Keratinocyte (primary cell): ENCODE data around the gene MORF4L1. TPM values are rescaled to one million over a fixed set of nuclear protein-coding genes. Genes with fewer than 3 reads are reported as not detected.
"Not testable (repeated sequence)": the region's sequence is repeated elsewhere in the genome, so short reads cannot be mapped to it uniquely, and the experiment has no call there.

Experiments
- DNase-seq: peaks from one replicate; pipeline ENCODE4 v3.0.0-alpha.2; 2011; ENCODE audit warnings: low read depth, missing footprints, low spot score
- FAIRE-seq: peaks from 2 replicates; lab custom pipeline; 2011; peaks lifted over from hg19 to GRCh38; lab: Jason Lieb, UNC
- H2AFZ ChIP-seq: 2 replicates; pipeline ENCODE4 v1.6.0; 2012; ENCODE audit warnings: low read length, control low read depth, inconsistent platforms; ENCODE audit not compliant: control insufficient read depth
- H3K27ac ChIP-seq: 2 replicates; pipeline ENCODE4 v1.5.1; 2011; ENCODE audit warnings: low read length; ENCODE audit not compliant: control insufficient read depth, insufficient read depth
- H3K27me3 ChIP-seq: 3 replicates; pipeline ENCODE4 v1.6.0; 2011; ENCODE audit warnings: low read length; ENCODE audit not compliant: control insufficient read depth, insufficient read depth; ENCODE audit errors: extremely low read depth
- H3K36me3 ChIP-seq, 2 experiments: 2 replicates in 1 of 2; 3 replicates in 1 of 2; pipeline ENCODE4 v1.5.1; 2011; ENCODE audit warnings: low read length in 2 of 2, mild to moderate bottlenecking in 1 of 2; ENCODE audit not compliant: control insufficient read depth in 2 of 2, insufficient read depth in 2 of 2; ENCODE audit errors: extremely low read depth in 1 of 2
- H3K4me1 ChIP-seq: 3 replicates; pipeline ENCODE4 v1.5.1; 2011; ENCODE audit warnings: low read length; ENCODE audit not compliant: control insufficient read depth, insufficient read depth; ENCODE audit errors: extremely low read depth
- H3K4me2 ChIP-seq: 3 replicates; pipeline ENCODE4 v1.6.0; 2011; ENCODE audit warnings: low read depth, low read length; ENCODE audit not compliant: control insufficient read depth, insufficient read depth; ENCODE audit errors: extremely low read depth
- H3K4me3 ChIP-seq, 3 experiments: fragments of 200-600 bp in 1 of 3; sonication (generic) in 1 of 3; 2 replicates in 2 of 3; 3 replicates in 1 of 3; pipeline ENCODE4 v1.5.1; 2011 to 2016; ENCODE audit warnings: low read length in 3 of 3, mild to moderate bottlenecking in 3 of 3, control low read depth in 2 of 3, inconsistent platforms in 1 of 3, low read depth in 1 of 3, mixed read lengths in 1 of 3, mixed run types in 1 of 3, moderate library complexity in 1 of 3; ENCODE audit not compliant: control insufficient read depth in 2 of 3, insufficient read depth in 2 of 3; ENCODE audit errors: extremely low read depth in 1 of 3
- H3K79me2 ChIP-seq: 2 replicates; pipeline ENCODE4 v1.6.0; 2012; ENCODE audit warnings: low read length; ENCODE audit not compliant: control insufficient read depth, insufficient read depth
- H3K9ac ChIP-seq: 3 replicates; pipeline ENCODE4 v1.6.0; 2011; ENCODE audit warnings: low read length; ENCODE audit not compliant: control insufficient read depth, insufficient read depth; ENCODE audit errors: extremely low read depth
- H3K9me1 ChIP-seq: 3 replicates; pipeline ENCODE4 v1.6.0; 2011; ENCODE audit warnings: low read length; ENCODE audit not compliant: control insufficient read depth, insufficient read depth; ENCODE audit errors: extremely low read depth
- H3K9me3 ChIP-seq: 2 replicates; pipeline ENCODE4 v1.5.1; 2012; ENCODE audit warnings: low read depth, low read length; ENCODE audit not compliant: control insufficient read depth
- H4K20me1 ChIP-seq: 3 replicates; pipeline ENCODE4 v1.6.0; 2011; ENCODE audit warnings: low read length; ENCODE audit not compliant: control insufficient read depth, insufficient read depth; ENCODE audit errors: extremely low read depth
- EZH2 ChIP-seq: IDR thresholded peaks from one replicate; pipeline ENCODE4 v1.6.1; 2012; ENCODE audit warnings: inconsistent platforms, mild to moderate bottlenecking, low read length, moderate library complexity
- dilution Hi-C: fragments of 300-500 bp; cut with MboI; formaldehyde crosslinking; loops from one replicate; pipeline ENCODE4 v1.7.0; 2020; ENCODE audit warnings: low sequenced_read_pairs; ENCODE audit not compliant: extremely low pct_ligation_motif_present
- polyA plus RNA-seq, 5 experiments: library from polyadenylated mRNA; depleted of rRNA in 3 of 5; stranded (reverse) in 3 of 5; stranded (forward) in 1 of 5; unstranded in 1 of 5; fragments of >200 nt; gene quantifications; 1 replicate in 1 of 5; 2 replicates in 3 of 5; 3 replicates in 1 of 5; pipeline versions ENCODE4 v1.2.1 to v1.2.3, GENCODE V29; 2011 to 2012; ENCODE audit warnings: missing spikeins in 2 of 5, low read depth in 1 of 5, low replicate concordance in 1 of 5
- TF ChIP-seq, protein P1 (sequence below), 3 experiments: IDR thresholded peaks in 1 of 3; conservative IDR thresholded peaks in 1 of 3; optimal IDR thresholded peaks in 1 of 3; 2 replicates in 2 of 3; 3 replicates in 1 of 3; pipeline versions ENCODE3 to v1.5.1; 2011; ENCODE audit warnings: low read length in 3 of 3, mild to moderate bottlenecking in 3 of 3, moderate library complexity in 2 of 3, control low read depth in 1 of 3, inconsistent platforms in 1 of 3; ENCODE audit not compliant: insufficient read depth in 2 of 3; ENCODE audit errors: extremely low read depth in 1 of 3

Gene MORF4L1
- polyA plus RNA-seq, 1 donor (not counting 4 experiments of a cell fraction or from before 2014, with no cell fraction given), result 281 TPM

DNA sequence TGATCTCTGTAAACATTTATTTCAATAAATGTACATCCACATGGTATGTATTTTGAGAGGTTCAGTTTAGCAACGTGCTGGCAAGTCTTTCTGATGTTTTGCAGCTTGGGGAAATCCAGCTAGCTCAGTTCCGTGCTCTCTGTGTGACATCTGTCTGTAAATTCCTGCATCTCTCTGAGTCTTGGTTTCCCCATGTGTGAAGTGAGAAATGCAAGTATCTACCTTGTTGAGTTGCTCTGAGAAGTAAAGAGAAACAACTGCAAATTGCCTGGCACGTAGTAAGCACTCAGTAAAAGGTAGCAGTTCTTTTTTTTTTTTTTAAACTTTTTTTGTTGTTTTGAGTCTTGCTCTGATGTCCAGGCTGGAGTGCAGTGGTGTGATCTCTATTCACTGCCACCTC, 30.2 kb upstream of the MORF4L1 start:
- Histone ChIP-seq H2AFZ (no peak overlapping the region), H3K36me3 (no peaks in the 10 kb centered on the region), H3K9me3 (no peaks in the 10 kb centered on the region), H3K27ac (no peak overlapping the region), H3K9me1 (no peaks in the 10 kb centered on the region), H3K4me1 (no peaks in the 10 kb centered on the region), H3K27me3 (peaks cover 4% of the 10 kb centered on the region), H3K9ac (no peak overlapping the region), H3K4me2 (no peak overlapping the region), H3K4me3 (no peak overlapping the region), H3K79me2 (no peaks in the 10 kb centered on the region), H4K20me1 (no peaks in the 10 kb centered on the region)
- dilution Hi-C loops, result no loop called here
- DNase-seq (no peak), FAIRE-seq (no peak)
- TF ChIP-seq, protein P1, sequence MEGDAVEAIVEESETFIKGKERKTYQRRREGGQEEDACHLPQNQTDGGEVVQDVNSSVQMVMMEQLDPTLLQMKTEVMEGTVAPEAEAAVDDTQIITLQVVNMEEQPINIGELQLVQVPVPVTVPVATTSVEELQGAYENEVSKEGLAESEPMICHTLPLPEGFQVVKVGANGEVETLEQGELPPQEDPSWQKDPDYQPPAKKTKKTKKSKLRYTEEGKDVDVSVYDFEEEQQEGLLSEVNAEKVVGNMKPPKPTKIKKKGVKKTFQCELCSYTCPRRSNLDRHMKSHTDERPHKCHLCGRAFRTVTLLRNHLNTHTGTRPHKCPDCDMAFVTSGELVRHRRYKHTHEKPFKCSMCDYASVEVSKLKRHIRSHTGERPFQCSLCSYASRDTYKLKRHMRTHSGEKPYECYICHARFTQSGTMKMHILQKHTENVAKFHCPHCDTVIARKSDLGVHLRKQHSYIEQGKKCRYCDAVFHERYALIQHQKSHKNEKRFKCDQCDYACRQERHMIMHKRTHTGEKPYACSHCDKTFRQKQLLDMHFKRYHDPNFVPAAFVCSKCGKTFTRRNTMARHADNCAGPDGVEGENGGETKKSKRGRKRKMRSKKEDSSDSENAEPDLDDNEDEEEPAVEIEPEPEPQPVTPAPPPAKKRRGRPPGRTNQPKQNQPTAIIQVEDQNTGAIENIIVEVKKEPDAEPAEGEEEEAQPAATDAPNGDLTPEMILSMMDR (optimal IDR thresholded peaks at IDR 0.05 in 1 of 3, IDR thresholded peaks at IDR 0.05 in 1 of 3, conservative IDR thresholded peaks at IDR 0.05 in 1 of 3; ENCODE audit: extremely low read depth in 1 of 3, insufficient read depth in 2 of 3, low read length in 3 of 3), result no peak
- TF ChIP-seq EZH2, result no peak

DNA sequence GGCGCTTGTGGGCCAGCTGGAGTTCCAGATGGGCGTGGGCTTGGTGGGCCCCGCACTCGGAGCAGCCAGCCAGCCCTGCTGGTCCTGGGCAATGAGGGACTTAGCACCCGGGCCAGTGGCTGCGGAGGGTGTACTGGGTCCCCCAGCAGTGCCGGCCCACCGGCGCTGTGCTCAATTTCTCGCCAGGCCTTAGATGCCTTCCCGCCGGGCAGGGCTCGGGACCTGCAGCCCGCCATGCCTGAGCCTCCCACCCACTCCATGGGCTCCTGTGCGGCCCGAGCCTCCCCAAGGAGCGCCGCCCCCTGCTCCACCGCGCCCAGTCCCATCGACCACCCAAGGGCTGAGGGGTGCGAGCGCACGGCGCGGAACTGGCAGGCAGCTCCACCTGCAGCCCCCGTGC, 25.8 kb upstream of the MORF4L1 start:
- H4K20me1 ChIP-seq, H3K4me3 ChIP-seq: not testable (repeated sequence)

DNA sequence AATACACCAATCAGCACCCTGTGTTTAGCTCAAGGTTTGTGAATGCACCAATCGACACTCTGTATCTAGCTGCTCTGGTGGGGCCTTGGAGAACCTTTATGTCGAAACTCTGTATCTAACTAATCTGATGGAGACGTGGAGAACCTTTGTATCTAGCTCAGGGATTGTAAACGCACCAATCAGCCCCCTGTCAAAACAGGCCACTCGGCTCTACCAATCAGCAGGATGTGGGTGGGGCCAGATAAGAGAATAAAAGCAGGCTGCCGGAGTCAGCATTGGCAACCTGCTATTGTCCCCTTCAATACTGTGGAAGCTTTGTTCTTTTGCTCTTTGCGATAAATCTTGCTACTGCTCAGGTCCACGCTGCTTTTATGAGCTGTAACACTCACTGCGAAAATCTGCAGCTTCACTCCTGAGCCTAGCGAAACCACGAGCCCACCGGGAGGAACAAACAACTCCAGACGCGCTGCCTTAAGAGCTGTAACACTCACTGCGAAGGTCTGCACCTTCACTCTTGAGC, 25.2 kb upstream of the MORF4L1 start:
- H3K9me3 ChIP-seq, H3K36me3 ChIP-seq, FAIRE-seq, H3K9me1 ChIP-seq, H3K4me2 ChIP-seq, H3K9ac ChIP-seq, DNase-seq, H3K4me3 ChIP-seq, H3K27ac ChIP-seq, H3K27me3 ChIP-seq, H3K4me1 ChIP-seq, H3K79me2 ChIP-seq, dilution Hi-C loops, H4K20me1 ChIP-seq, H2AFZ ChIP-seq: not testable (repeated sequence)

More for the DNA sequence above, 25.8 kb upstream of the MORF4L1 start:
- H3K27me3 ChIP-seq, DNase-seq, H3K27ac ChIP-seq, dilution Hi-C loops, H3K36me3 ChIP-seq, H3K4me1 ChIP-seq, FAIRE-seq, H3K9me3 ChIP-seq, H3K9me1 ChIP-seq, H3K79me2 ChIP-seq, H3K4me2 ChIP-seq, H3K9ac ChIP-seq, H2AFZ ChIP-seq: not testable (repeated sequence)
